Mammary epithelial cell (primary cell): ENCODE data around the gene REP15.

Source experiments
- CTCF ChIP-seq, 2 donors: IDR thresholded peaks in 1 of 2; conservative IDR thresholded peaks in 1 of 2; 2 replicates each; pipeline ENCODE4 v1.5.1; 2011 to 2012; ENCODE audit warnings: inconsistent platforms in 2 of 2, low read length in 2 of 2, mild to moderate bottlenecking in 2 of 2, control low read depth in 1 of 2, low read depth in 1 of 2; ENCODE audit not compliant: insufficient read depth in 1 of 2; ENCODE audit errors: extremely low read depth in 1 of 2
- EZH2 ChIP-seq: IDR thresholded peaks from 2 replicates; pipeline ENCODE4 v1.6.1; 2012; ENCODE audit warnings: low read length, inconsistent platforms, borderline replicate concordance

- TF ChIP-seq CTCF (conservative IDR thresholded peaks at IDR 0.05 in 1 of 2, IDR thresholded peaks at IDR 0.05 in 1 of 2; ENCODE audit: extremely low read depth in 1 of 2, insufficient read depth in 1 of 2, low read depth in 1 of 2, low read length in 2 of 2) (no peak), EZH2 (no peak)
These were observed 13.8 kb downstream of the REP15 start for GRCh38 chr12:27709932-27710591.
